ENCODE results near the gene GUCY2F.

The GUCY2F gene

GRCh38 chrX:109481986-109482385 is at the start of gene GUCY2F:
Gene GUCY2F, minus strand, starts transcription at chrX:109482086. Its CDS starts 6,150 bp downstream, at chrX:109475936.
- no peak for DNase-seq (ENCODE audit: low spot score)

GRCh38 chrX:109519001-109519400 is 37.1 kb upstream of the GUCY2F start:
- no peak for DNase-seq (ENCODE audit: low spot score)

- DNase-seq (ENCODE audit: low spot score), result no peak
These were observed 29.2 kb upstream of the GUCY2F start for GRCh38 chrX:109511113-109511512.

GRCh38 chrX:109508915-109509314 is 27.0 kb upstream of the GUCY2F start:
- DNase-seq (ENCODE audit: low spot score), result no peak

- no peak for DNase-seq (ENCODE audit: low spot score)
These were observed 19.3 kb upstream of the GUCY2F start for GRCh38 chrX:109501176-109501575.

GRCh38 chrX:109498434-109498833 is 16.5 kb upstream of the GUCY2F start:
- DNase-seq (ENCODE audit: low spot score), result no peak

GRCh38 chrX:109489174-109489573 is 7.3 kb upstream of the GUCY2F start:
- DNase-seq (ENCODE audit: low spot score), result no peak

GRCh38 chrX:109487640-109488039 is 5.8 kb upstream of the GUCY2F start:
- DNase-seq (ENCODE audit: low spot score), result no peak

GRCh38 chrX:109485470-109486340 is 3.8 kb upstream of the GUCY2F start:
- DNase-seq (ENCODE audit: low spot score), result peak; percentile 60

- no peak for DNase-seq (ENCODE audit: low spot score)
These were observed 3.0 kb upstream of the GUCY2F start for GRCh38 chrX:109484886-109485285.

GRCh38 chrX:109475174-109475891 is 6.6 kb downstream of the GUCY2F start:
- no peak for DNase-seq (ENCODE audit: low spot score)

- no peak for DNase-seq (ENCODE audit: low spot score)
These were observed 8.7 kb downstream of the GUCY2F start for GRCh38 chrX:109472939-109473735.

GRCh38 chrX:109464231-109464630 is 17.7 kb downstream of the GUCY2F start:
- no peak for DNase-seq (ENCODE audit: low spot score)

GRCh38 chrX:109463784-109464183 is 18.1 kb downstream of the GUCY2F start:
- DNase-seq (ENCODE audit: low spot score), result no peak

- no peak for DNase-seq (ENCODE audit: low spot score)
These were observed 33.5 kb downstream of the GUCY2F start for GRCh38 chrX:109448282-109448938.

- no peak for DNase-seq (ENCODE audit: low spot score)
These were observed 40.6 kb downstream of the GUCY2F start for GRCh38 chrX:109441266-109441665.

- no peak for DNase-seq (ENCODE audit: low spot score)
These were observed 41.4 kb downstream of the GUCY2F start for GRCh38 chrX:109440475-109440874.

GRCh38 chrX:109409181-109409580 is 72.7 kb downstream of the GUCY2F start:
- no peak for DNase-seq (ENCODE audit: low spot score)

GRCh38 chrX:109403922-109404321 is 78.0 kb downstream of the GUCY2F start:
- no peak for DNase-seq (ENCODE audit: low spot score)

- no peak for DNase-seq (ENCODE audit: low spot score)
These were observed 82.1 kb downstream of the GUCY2F start for GRCh38 chrX:109399831-109400230.

GRCh38 chrX:109398833-109399232 is 83.1 kb downstream of the GUCY2F start:
- no peak for DNase-seq (ENCODE audit: low spot score)

GRCh38 chrX:109398061-109398460 is 83.8 kb downstream of the GUCY2F start:
- no peak for DNase-seq (ENCODE audit: low spot score)

All from CD4-positive, alpha-beta T cell treated with Interleukin-6 at 100 ng/mL for 8 hours (primary cell).